SW480 (cell line): Measurements from ENCODE around the gene ARID5A.
"Not testable (repeated sequence)": the region's sequence is repeated elsewhere in the genome, so short reads cannot be mapped to it uniquely, and the experiment has no call there.

Experiments used
- DNase-seq: peaks from one replicate; pipeline ENCODE4 v3.0.0-alpha.2; 2016; ENCODE audit warnings: low spot score

ARID5A gene

GRCh38 chr2:96555146-96555610, 18.6 kb downstream of the ARID5A start:
- DNase-seq: no peak

- peak; percentile 99 for DNase-seq
Observed at GRCh38 chr2:96556441-96557330, 20.1 kb downstream of the ARID5A start.

GRCh38 chr2:96557421-96557820, 20.9 kb downstream of the ARID5A start:
- DNase-seq: not testable (repeated sequence)

GRCh38 chr2:96558061-96558460, 21.5 kb downstream of the ARID5A start:
- no peak for DNase-seq

GRCh38 chr2:96558485-96558884, 21.9 kb downstream of the ARID5A start:
- DNase-seq: no peak

- DNase-seq: no peak
Observed at GRCh38 chr2:96564026-96564425, 27.5 kb downstream of the ARID5A start.

- no peak for DNase-seq
Observed at GRCh38 chr2:96564563-96564962, 28.0 kb downstream of the ARID5A start.

- DNase-seq: no peak
Observed at GRCh38 chr2:96565111-96565510, 28.6 kb downstream of the ARID5A start.

GRCh38 chr2:96568094-96568493, 31.5 kb downstream of the ARID5A start:
- no peak for DNase-seq

- no peak for DNase-seq
Observed at GRCh38 chr2:96574364-96574763, 37.8 kb downstream of the ARID5A start.

- no peak for DNase-seq
Observed at GRCh38 chr2:96575785-96576456, 39.4 kb downstream of the ARID5A start.

- DNase-seq: no peak
Observed at GRCh38 chr2:96577501-96577900, 40.9 kb downstream of the ARID5A start.

- no peak for DNase-seq
Observed at GRCh38 chr2:96578731-96579130, 42.2 kb downstream of the ARID5A start.

GRCh38 chr2:96579422-96579821, 42.9 kb downstream of the ARID5A start:
- no peak for DNase-seq

GRCh38 chr2:96580771-96581170, 44.2 kb downstream of the ARID5A start:
- DNase-seq: peak; percentile 62

GRCh38 chr2:96584017-96584416, 47.5 kb downstream of the ARID5A start:
- DNase-seq: no peak

- no peak for DNase-seq
Observed at GRCh38 chr2:96587843-96588242, 51.3 kb downstream of the ARID5A start.

GRCh38 chr2:96591054-96591453, 54.5 kb downstream of the ARID5A start:
- no peak for DNase-seq

GRCh38 chr2:96591494-96591893, 54.9 kb downstream of the ARID5A start:
- no peak for DNase-seq

- no peak for DNase-seq
Observed at GRCh38 chr2:96594282-96594681, 57.7 kb downstream of the ARID5A start.

- DNase-seq: no peak
Observed at GRCh38 chr2:96594691-96595152, 58.2 kb downstream of the ARID5A start.

GRCh38 chr2:96596596-96596995, 60.0 kb downstream of the ARID5A start:
- DNase-seq: no peak

GRCh38 chr2:96599941-96600340, 63.4 kb downstream of the ARID5A start:
- no peak for DNase-seq
